CD4-positive, CD25-positive, alpha-beta regulatory T cell (primary cell): ENCODE measurements around the gene PPP1R12C. TPM values are rescaled to one million over a fixed set of nuclear protein-coding genes. Genes with fewer than 3 reads are reported as not detected.
A peak's percentile ranks its signal among the peaks of the same experiment; 100 is the strongest.

ENCODE experiments used
- ATAC-seq, 2 donors: fragments of 150-1000 bp; cut with Tn5 transposase; one replicate each; pipeline ENCODE4 v1.10.0; 2021; ENCODE audit warnings: low read depth in 2 of 2, moderate number of reproducible peaks in 2 of 2, moderate library complexity in 1 of 2
- DNase-seq, 3 donors: peaks; one replicate each; pipeline versions ENCODE4 v3.0.0 to v3.0.0-alpha.2; 2012 to 2022; ENCODE audit warnings: mixed read lengths in 1 of 3
- H3K27ac ChIP-seq: one replicate; pipeline ENCODE4 v1.7.0; 2013; ENCODE audit warnings: mild to moderate bottlenecking, low read length; ENCODE audit not compliant: insufficient read depth, poor library complexity, severe bottlenecking
- H3K27me3 ChIP-seq: one replicate; pipeline ENCODE4 v1.7.0; 2013; ENCODE audit warnings: low read length; ENCODE audit not compliant: control insufficient read depth, insufficient read depth
- H3K36me3 ChIP-seq: one replicate; pipeline ENCODE4 v1.7.0; 2013; ENCODE audit warnings: mild to moderate bottlenecking, low read length, moderate library complexity; ENCODE audit not compliant: control insufficient read depth, insufficient read depth
- H3K4me1 ChIP-seq: 2 replicates; pipeline ENCODE4 v1.7.0; 2013; ENCODE audit warnings: mild to moderate bottlenecking, low read length; ENCODE audit not compliant: insufficient read depth, control insufficient read depth, poor library complexity, severe bottlenecking
- H3K4me3 ChIP-seq: one replicate; pipeline ENCODE4 v1.7.0; 2013; ENCODE audit warnings: low read depth, mild to moderate bottlenecking, low read length, moderate library complexity
- H3K9me3 ChIP-seq, 2 experiments: 1 replicate in 1 of 2; 2 replicates in 1 of 2; pipeline ENCODE4 v1.7.0; 2013; ENCODE audit warnings: low read length in 2 of 2, mild to moderate bottlenecking in 1 of 2, moderate library complexity in 1 of 2; ENCODE audit not compliant: control insufficient read depth in 2 of 2
- H3K27ac Mint-ChIP-seq, 3 donors: one replicate each; pipeline ENCODE4 v1.8.0; 2020 to 2022; ENCODE audit warnings: mild to moderate bottlenecking in 3 of 3, mixed read lengths in 3 of 3, moderate library complexity in 2 of 3
- H3K27me3 Mint-ChIP-seq: one replicate; pipeline ENCODE4 v1.8.0; 2022; ENCODE audit warnings: mild to moderate bottlenecking, mixed read lengths
- H3K36me3 Mint-ChIP-seq: one replicate; pipeline ENCODE4 v1.8.0; 2020; ENCODE audit warnings: mixed read lengths
- H3K4me1 Mint-ChIP-seq, 4 donors: one replicate each; pipeline ENCODE4 v1.8.0; 2020 to 2022; ENCODE audit warnings: mixed read lengths in 4 of 4, mild to moderate bottlenecking in 1 of 4
- H3K4me3 Mint-ChIP-seq, 4 donors: one replicate each; pipeline ENCODE4 v1.8.0; 2020 to 2022; ENCODE audit warnings: mild to moderate bottlenecking in 4 of 4, mixed read lengths in 4 of 4, moderate library complexity in 3 of 4
- H3K9me3 Mint-ChIP-seq, 7 donors: one replicate each; pipeline ENCODE4 v1.8.0; 2020 to 2022; ENCODE audit warnings: mixed read lengths in 7 of 7, mild to moderate bottlenecking in 3 of 7, moderate library complexity in 2 of 7
- polyA plus RNA-seq, 4 donors: library from polyadenylated mRNA; unstranded; fragments of 300-500 nt; fragmentation: Illumina TruSeq; gene quantifications; one replicate each; pipeline ENCODE4 v1.2.3, GENCODE V29; 2021
- total RNA-seq: library from RNA; stranded (reverse); gene quantifications from one replicate; pipeline ENCODE4 v1.2.3, GENCODE V29; 2022

PPP1R12C gene
- total and polyA plus RNA-seq, 5 donors from 2014 or later = 2.2 to 191 (median 3.8) TPM

DNA sequence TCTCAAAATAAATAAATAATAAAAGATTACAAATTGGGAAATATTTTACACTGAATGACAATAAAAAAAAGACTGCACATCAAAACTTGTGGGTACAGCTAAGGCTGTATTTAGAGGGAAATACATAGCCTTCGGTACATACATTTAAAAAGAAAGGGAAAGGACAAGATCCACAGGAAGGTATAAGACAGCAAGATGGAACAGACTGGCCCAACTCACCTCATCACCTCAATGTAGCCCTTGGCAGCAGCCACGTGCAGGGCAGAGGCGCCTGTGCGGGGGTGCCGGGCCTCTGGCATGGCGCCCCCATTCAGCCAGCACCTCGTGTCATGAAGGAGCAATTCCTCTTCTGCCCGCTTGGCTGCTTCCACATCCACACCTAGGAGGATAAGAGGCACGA lies 14.2 kb downstream of the PPP1R12C start:
- Mint-ChIP-seq H3K27me3 (no peaks in the 10 kb centered on the region), H3K4me3 (no peak overlapping the region), H3K36me3 (peaks cover 23% of the 10 kb centered on the region), H3K27ac (no peak overlapping the region), H3K9me3 (no peaks in the 10 kb centered on the region), H3K4me1 (peaks cover 0 to 6% (median 2%) of the 10 kb centered on the region in 4 donors)
- peaks cover 2 to 7% of the 10 kb centered on the region in 2 experiments for H3K9me3 ChIP-seq
- H3K36me3 ChIP-seq = peaks cover 22% of the 10 kb centered on the region
- H3K27me3 ChIP-seq = no peaks in the 10 kb centered on the region
- H3K4me3 ChIP-seq = no peak overlapping the region
- no peaks in the 10 kb centered on the region for H3K4me1 ChIP-seq
- no peak for ATAC-seq
- no peak for DNase-seq
- no peak overlapping the region for H3K27ac ChIP-seq

DNA sequence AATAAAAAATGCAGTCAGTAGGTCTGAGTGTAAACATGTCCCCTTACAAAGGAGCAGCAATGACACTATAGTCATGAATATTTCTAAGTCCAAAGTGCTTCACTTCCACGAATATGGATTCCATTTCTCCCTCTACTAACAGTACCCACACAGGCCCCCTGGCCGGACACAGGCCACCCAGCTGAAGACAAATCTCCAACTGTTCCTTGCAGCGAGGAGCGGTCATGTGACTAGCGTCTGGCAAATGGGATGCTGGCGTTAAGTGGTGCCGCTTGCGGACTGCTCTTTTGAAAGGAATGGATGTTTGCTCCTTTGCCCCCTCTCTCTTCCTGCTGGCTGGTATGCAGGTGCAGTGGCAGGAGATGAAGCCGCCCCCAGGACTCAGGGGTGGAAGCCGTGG lies 16.2 kb downstream of the PPP1R12C start:
- ATAC-seq = no peak
- no peak for DNase-seq
- Histone ChIP-seq H3K9me3 (peaks cover 2 to 7% of the 10 kb centered on the region in 2 experiments), H3K36me3 (peaks cover 21% of the 10 kb centered on the region), H3K27ac (no peak overlapping the region), H3K4me3 (no peak overlapping the region), H3K4me1 (no peaks in the 10 kb centered on the region), H3K27me3 (no peaks in the 10 kb centered on the region)
- Mint-ChIP-seq H3K4me3 (no peak overlapping the region), H3K9me3 (no peaks in the 10 kb centered on the region), H3K4me1 (peaks cover 0 to 4% (median 1%) of the 10 kb centered on the region in 4 donors), H3K27me3 (no peaks in the 10 kb centered on the region), H3K27ac (no peak overlapping the region), H3K36me3 (peaks cover 19% of the 10 kb centered on the region)

DNA sequence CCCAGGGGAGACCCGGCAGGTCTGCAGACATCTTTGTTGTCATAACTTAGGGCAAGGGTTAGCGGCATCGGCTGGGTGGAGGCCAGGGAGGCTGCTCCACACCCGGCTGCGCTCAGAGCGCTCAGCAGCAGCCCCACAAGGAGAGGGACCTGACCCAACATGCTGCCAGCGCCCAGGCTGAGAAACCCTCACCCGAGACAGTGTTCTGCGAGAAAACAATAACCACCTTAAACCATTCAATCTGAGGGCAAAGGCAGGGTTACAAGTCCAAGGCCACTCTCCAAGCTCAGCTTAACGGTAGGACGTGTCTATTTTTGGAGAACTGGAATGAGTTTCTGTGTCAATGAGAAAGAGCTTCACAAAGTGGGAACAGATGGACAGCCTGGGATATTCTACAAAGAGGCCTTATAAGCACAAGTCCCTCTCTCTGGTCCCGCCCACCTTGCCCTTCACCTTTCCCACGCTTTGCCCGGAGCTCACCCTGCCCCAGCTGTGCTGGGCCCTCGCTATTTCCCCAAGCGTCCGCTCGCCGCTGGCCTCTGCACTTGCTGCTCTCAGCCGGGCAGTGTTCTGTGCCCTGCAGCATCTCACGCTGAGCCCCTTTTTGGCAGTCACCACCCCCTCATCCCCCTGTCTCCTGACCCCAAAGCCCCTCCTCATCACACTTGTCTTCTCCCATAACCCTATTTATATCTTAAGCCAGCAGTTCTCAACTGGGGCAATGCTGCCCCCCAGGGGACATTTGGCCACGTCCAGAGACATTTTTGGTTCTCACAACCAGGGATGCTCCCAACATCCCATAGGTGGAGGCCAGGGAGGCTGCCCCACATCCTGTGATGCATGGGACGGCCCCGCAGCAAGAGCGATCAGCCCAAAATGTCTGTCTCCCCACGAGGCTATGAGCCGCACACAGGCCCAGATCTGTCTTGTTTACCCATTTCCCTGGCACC lies 17.6 kb downstream of the PPP1R12C start:
- no peak for DNase-seq

DNA sequence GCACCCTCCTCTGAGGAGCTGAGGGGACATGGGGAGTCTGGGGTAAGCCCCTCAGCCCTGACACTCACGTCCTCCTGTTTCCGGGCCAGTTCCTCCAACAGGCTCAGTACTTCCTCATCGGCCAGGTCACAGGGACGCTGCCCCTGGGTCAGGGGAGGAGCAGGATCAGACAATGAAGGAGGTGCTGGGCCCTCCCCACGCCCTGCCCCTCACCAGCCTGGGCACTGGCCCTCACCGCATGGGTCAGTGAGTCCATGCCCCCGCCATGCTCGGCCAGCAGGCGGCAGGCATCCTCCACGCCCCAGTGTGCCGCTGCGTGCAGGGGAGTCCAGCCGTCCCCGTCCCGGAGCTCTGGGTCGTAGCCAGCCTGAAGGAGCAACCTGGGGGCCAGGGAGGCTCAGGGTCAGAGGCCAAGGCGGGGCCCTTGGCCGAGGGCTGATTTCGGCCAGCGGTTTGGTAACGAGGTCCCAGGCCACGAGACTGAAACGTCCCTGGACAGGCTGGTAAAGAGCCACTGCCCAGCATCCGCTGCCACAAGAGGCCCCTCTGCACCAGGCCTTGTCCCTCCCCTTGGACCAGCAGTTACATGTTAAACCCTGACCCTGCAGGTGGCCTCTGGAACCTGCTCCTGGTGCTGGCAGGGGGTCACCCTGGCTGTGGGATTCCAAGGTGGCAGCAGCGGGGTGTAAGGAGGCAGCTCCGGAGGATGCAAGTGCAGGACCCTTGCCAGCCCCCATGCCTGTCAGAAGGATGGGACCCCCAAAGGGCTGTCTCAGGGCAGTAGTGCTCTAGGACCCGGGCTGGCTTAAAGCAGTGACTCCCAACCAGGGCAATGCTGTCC lies 18.5 kb downstream of the PPP1R12C start:
- peaks cover 16% of the 10 kb centered on the region for H3K36me3 Mint-ChIP-seq
- peaks cover 29% of the 10 kb centered on the region for H3K36me3 ChIP-seq
- H3K27me3 Mint-ChIP-seq = no peaks in the 10 kb centered on the region
- no peak overlapping the region for H3K4me3 Mint-ChIP-seq
- H3K4me3 ChIP-seq = no peak overlapping the region
- H3K4me1 ChIP-seq = no peaks in the 10 kb centered on the region
- no peaks in the 10 kb centered on the region for H3K27me3 ChIP-seq
- no peaks in the 10 kb centered on the region for H3K9me3 Mint-ChIP-seq
- H3K4me1 Mint-ChIP-seq = peaks cover 0 to 4% (median 1%) of the 10 kb centered on the region in 4 donors
- peaks cover 2 to 7% of the 10 kb centered on the region in 2 experiments for H3K9me3 ChIP-seq
- ATAC-seq = peak in 1 of 2 donors; percentile 11
- no peak overlapping the region for H3K27ac Mint-ChIP-seq
- H3K27ac ChIP-seq = no peak overlapping the region
- DNase-seq = no peak

More for the DNA sequence above, 17.6 kb downstream of the PPP1R12C start:
- Mint-ChIP-seq H3K9me3 (no peaks in the 10 kb centered on the region), H3K27me3 (no peaks in the 10 kb centered on the region), H3K4me3 (no peak overlapping the region), H3K36me3 (peaks cover 16% of the 10 kb centered on the region), H3K4me1 (peaks cover 0 to 4% (median 1%) of the 10 kb centered on the region in 4 donors), H3K27ac (peak overlapping the region in 1 of 3 donors; percentile 48)
- H3K9me3 ChIP-seq = peaks cover 2 to 7% of the 10 kb centered on the region in 2 experiments
- H3K4me1 ChIP-seq = no peaks in the 10 kb centered on the region
- peaks cover 26% of the 10 kb centered on the region for H3K36me3 ChIP-seq
- no peak for ATAC-seq
- no peaks in the 10 kb centered on the region for H3K27me3 ChIP-seq
- H3K4me3 ChIP-seq = no peak overlapping the region
- H3K27ac ChIP-seq = no peak overlapping the region

DNA sequence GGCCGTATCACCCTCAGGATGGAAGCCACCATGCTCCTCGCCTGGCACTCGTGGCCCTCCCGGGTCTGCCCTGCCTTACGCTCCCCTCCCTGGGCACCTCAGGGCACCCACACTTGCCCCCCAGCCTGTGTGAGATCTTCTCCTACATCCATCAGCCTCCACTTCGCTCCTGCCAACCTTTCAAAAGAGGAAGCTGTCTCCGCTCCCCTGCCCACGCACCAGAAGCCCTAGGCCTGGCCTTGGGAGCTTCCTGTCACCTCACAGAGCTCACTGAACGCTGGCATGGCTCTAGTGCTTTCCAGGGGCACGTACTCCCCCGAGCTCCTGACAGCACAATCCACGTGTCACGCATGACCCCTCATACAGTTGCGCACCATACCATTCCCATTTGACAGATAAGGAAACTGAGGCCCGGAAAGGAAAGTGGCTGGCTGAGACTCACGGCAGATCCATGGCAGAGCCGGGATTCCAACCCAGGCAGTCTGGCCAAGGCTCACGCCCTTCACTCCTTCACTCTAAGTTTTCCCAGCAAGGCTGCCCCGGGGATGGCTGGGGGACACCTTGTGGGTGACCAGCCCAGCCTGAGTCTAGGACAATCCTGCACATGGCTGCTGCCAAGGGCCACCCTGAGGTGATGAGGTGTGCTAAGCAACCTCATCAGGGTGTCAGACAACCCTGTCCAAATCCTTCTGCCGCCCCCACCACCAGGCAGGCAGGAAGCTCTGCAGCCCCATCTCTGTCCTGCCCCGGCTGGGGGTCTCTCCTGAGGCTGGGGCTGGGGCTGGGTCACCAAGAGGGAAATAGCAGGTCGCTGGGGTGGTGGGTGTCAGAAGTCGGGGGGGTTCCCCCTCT lies 19.3 kb downstream of the PPP1R12C start:
- H3K4me3 Mint-ChIP-seq = no peak overlapping the region
- H3K9me3 Mint-ChIP-seq = no peaks in the 10 kb centered on the region
- ATAC-seq (no peak), DNase-seq (no peak)
- H3K27ac Mint-ChIP-seq = peak overlapping the region in 1 of 3 donors; percentile 62
- peaks cover 24% of the 10 kb centered on the region for H3K36me3 ChIP-seq
- no peaks in the 10 kb centered on the region for H3K27me3 ChIP-seq
- no peak overlapping the region for H3K27ac ChIP-seq
- peaks cover 0 to 4% (median 1%) of the 10 kb centered on the region in 4 donors for H3K4me1 Mint-ChIP-seq
- H3K9me3 ChIP-seq = peaks cover under 1 to 2% of the 10 kb centered on the region in 2 experiments
- H3K27me3 Mint-ChIP-seq = no peaks in the 10 kb centered on the region
- no peak overlapping the region for H3K4me3 ChIP-seq
- H3K36me3 Mint-ChIP-seq = peaks cover 16% of the 10 kb centered on the region
- no peaks in the 10 kb centered on the region for H3K4me1 ChIP-seq

DNA sequence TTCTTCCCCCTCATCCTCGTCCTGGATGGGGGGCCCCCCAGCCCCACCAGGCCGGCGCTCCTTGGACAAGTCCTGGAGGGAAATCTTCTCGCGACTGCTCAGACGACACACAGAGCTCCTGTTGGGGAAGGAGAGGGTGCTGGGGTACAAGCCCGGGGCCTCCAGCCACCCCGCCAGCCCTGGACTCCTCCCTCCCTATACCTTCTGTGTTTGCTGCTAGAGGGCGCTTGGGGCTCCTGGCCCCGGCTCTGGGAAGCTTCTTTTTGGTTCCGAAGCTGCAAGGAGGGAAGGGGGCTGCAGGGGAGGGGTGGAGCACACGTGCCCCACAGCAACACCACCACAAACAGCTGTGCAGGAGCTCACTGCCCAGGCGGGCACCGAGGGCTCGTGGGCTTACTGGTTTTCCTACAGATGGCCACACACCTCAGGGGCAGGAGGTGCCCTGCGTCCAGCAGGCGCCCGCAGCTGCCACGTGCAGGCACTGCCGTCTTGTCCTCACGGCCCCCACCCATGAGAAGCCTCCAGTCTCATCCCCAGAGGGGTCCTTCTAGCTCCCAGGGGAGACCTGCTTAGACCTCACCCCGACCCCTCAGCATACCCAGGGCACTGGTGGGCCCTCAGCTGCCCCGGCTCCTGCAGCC lies 21.3 kb downstream of the PPP1R12C start:
- no peak for DNase-seq
- no peaks in the 10 kb centered on the region for H3K4me1 ChIP-seq

More for the DNA sequence above, 21.3 kb downstream of the PPP1R12C start:
- H3K36me3 Mint-ChIP-seq = peaks cover 5% of the 10 kb centered on the region
- H3K27me3 Mint-ChIP-seq = no peaks in the 10 kb centered on the region
- Histone ChIP-seq H3K27ac (no peak overlapping the region), H3K9me3 (no peaks in the 10 kb centered on the region), H3K36me3 (peaks cover 12% of the 10 kb centered on the region), H3K27me3 (no peaks in the 10 kb centered on the region), H3K4me3 (no peak overlapping the region)
- H3K9me3 Mint-ChIP-seq = no peaks in the 10 kb centered on the region
- no peak overlapping the region for H3K27ac Mint-ChIP-seq
- H3K4me1 Mint-ChIP-seq = peaks cover 0 to 4% (median 0%) of the 10 kb centered on the region in 4 donors
- ATAC-seq = no peak
- no peak overlapping the region for H3K4me3 Mint-ChIP-seq
